B cell (primary cell): ENCODE measurements around the gene PCIF1. TPM values are rescaled to one million over a fixed set of nuclear protein-coding genes. Genes with fewer than 3 reads are reported as not detected.
"Not testable (repeated sequence)": the region's sequence is repeated elsewhere in the genome, so short reads cannot be mapped to it uniquely, and the experiment has no call there.

Source experiments
- ATAC-seq: fragments of 200-7000 bp; cut with Tn5 transposase; one replicate; pipeline ENCODE4 v1.10.0; 2021; ENCODE audit warnings: low read depth, mild to moderate bottlenecking, moderate number of reproducible peaks, moderate library complexity
- CTCF ChIA-PET: fragments of 350-600 bp; sonication (Branson Sonifier 250); formaldehyde crosslinking; loops from one replicate; lab custom pipeline; 2021; ENCODE audit warnings: antibody characterized with exemption, inconsistent platforms; lab: Charles Lee
- POLR2A ChIA-PET: fragments of 350-600 bp; sonication (Branson Sonifier 250); formaldehyde crosslinking; loops from one replicate; lab custom pipeline; 2021; ENCODE audit warnings: antibody characterized with exemption; lab: Charles Lee
- DNase-seq: peaks from one replicate; pipeline ENCODE4 v3.0.0; 2013
- H2AFZ ChIP-seq: 2 replicates; pipeline ENCODE4 v1.6.1; 2012; ENCODE audit warnings: mild to moderate bottlenecking, low read depth, low read length; ENCODE audit not compliant: insufficient read depth, poor library complexity, severe bottlenecking
- H3K27ac ChIP-seq, 2 donors: 1 replicate in 1 of 2; 2 replicates in 1 of 2; pipeline ENCODE4 v1.5.1; 2012 to 2013; ENCODE audit warnings: low read length in 2 of 2, mild to moderate bottlenecking in 2 of 2, moderate library complexity in 1 of 2
- H3K27me3 ChIP-seq, 4 experiments: fragments of 200-600 bp in 1 of 4; sonication (generic) in 1 of 4; replicated peaks in 1 of 4; 1 replicate in 2 of 4; 2 replicates in 2 of 4; pipeline versions ENCODE4 v1.6.1 to v1.7.0; 2013 to 2016; ENCODE audit warnings: low read length in 3 of 4, mild to moderate bottlenecking in 2 of 4, mixed read lengths in 1 of 4, moderate library complexity in 1 of 4; ENCODE audit not compliant: insufficient read depth in 4 of 4, control insufficient read depth in 3 of 4; ENCODE audit errors: control extremely low read depth in 1 of 4
- H3K36me3 ChIP-seq, 2 experiments: replicated peaks in 1 of 2; 1 replicate in 1 of 2; 2 replicates in 1 of 2; pipeline versions ENCODE4 v1.6.1 to v1.7.1; 2013; ENCODE audit warnings: low read length in 1 of 2; ENCODE audit not compliant: insufficient read depth in 2 of 2, control insufficient read depth in 1 of 2; ENCODE audit errors: control extremely low read depth in 1 of 2, extremely low read depth in 1 of 2
- H3K4me1 ChIP-seq, 2 donors: fragments of 200-600 bp in 1 of 2; sonication (generic) in 1 of 2; 1 replicate in 1 of 2; 2 replicates in 1 of 2; pipeline versions ENCODE4 v1.5.1 to v1.6.1; 2013 to 2017; ENCODE audit warnings: low read length in 2 of 2; ENCODE audit not compliant: control insufficient read depth in 2 of 2, insufficient read depth in 2 of 2
- H3K4me2 ChIP-seq: replicated peaks from 2 replicates; pipeline ENCODE3; 2012; ENCODE audit warnings: mild to moderate bottlenecking, low read depth, low read length; ENCODE audit not compliant: poor library complexity, severe bottlenecking
- H3K4me3 ChIP-seq, 5 experiments: fragments of 200-600 bp in 1 of 5; sonication (generic) in 1 of 5; 1 replicate in 3 of 5; 2 replicates in 2 of 5; pipeline versions ENCODE4 v1.5.1 to v1.7.0; 2011 to 2016; ENCODE audit warnings: low read length in 4 of 5, mild to moderate bottlenecking in 4 of 5, low read depth in 2 of 5, control low read depth in 1 of 5, moderate library complexity in 1 of 5; ENCODE audit not compliant: insufficient read depth in 1 of 5; ENCODE audit errors: control extremely low read depth in 1 of 5, extremely low read depth in 1 of 5
- H3K79me2 ChIP-seq: fragments of 200-600 bp; sonication (generic); one replicate; pipeline ENCODE4 v1.6.0; 2016; ENCODE audit warnings: low read length; ENCODE audit not compliant: control insufficient read depth, insufficient read depth
- H3K9ac ChIP-seq: fragments of 200-600 bp; sonication (generic); 2 replicates; pipeline ENCODE4 v1.6.1; 2017; ENCODE audit warnings: mild to moderate bottlenecking, low read length, moderate library complexity
- H3K9me3 ChIP-seq, 3 donors: one replicate each; pipeline versions ENCODE4 v1.6.1 to v1.7.1; 2013; ENCODE audit warnings: low read length in 2 of 3; ENCODE audit not compliant: control insufficient read depth in 2 of 3, insufficient read depth in 1 of 3; ENCODE audit errors: control extremely low read depth in 1 of 3
- H4K20me1 ChIP-seq: 2 replicates; pipeline ENCODE4 v1.6.0; 2012; ENCODE audit warnings: mild to moderate bottlenecking, low read length; ENCODE audit not compliant: insufficient read depth, control insufficient read depth, poor library complexity, severe bottlenecking
- H3K27ac Mint-ChIP-seq: one replicate; pipeline ENCODE4 v1.8.0; 2021; ENCODE audit warnings: mixed read lengths
- H3K27me3 Mint-ChIP-seq: one replicate; pipeline ENCODE4 v1.8.0; 2021; ENCODE audit warnings: mixed read lengths
- H3K4me1 Mint-ChIP-seq: one replicate; pipeline ENCODE4 v1.8.0; 2021; ENCODE audit warnings: mixed read lengths
- H3K4me3 Mint-ChIP-seq: one replicate; pipeline ENCODE4 v1.8.0; 2021; ENCODE audit warnings: mixed read lengths
- H3K9me3 Mint-ChIP-seq: one replicate; pipeline ENCODE4 v1.8.0; 2022; ENCODE audit warnings: mixed read lengths; ENCODE audit not compliant: insufficient read depth
- EZH2 ChIP-seq: IDR thresholded peaks from 2 replicates; pipeline ENCODE4 v1.6.1; 2012; ENCODE audit warnings: borderline replicate concordance, low read depth, mild to moderate bottlenecking, moderate library complexity, low read length; ENCODE audit not compliant: insufficient read depth, poor library complexity, severe bottlenecking
- WGBS: methylation state at CpG from one replicate; pipeline ENCODE4 v1.1.5; 2013; ENCODE audit warnings: missing lambda C conversion rate; ENCODE audit not compliant: insufficient coverage; 5-methylcytosine and 5-hydroxymethylcytosine counted together
- intact Hi-C: fragments of 100-400 bp; cut with micrococcal nuclease; formaldehyde crosslinking; loops from one replicate; pipeline ENCODE4 v1.10.0; 2022
- polyA plus RNA-seq: library from polyadenylated mRNA; depleted of rRNA; stranded (reverse); fragments of >200 nt; gene quantifications from 2 replicates; pipeline ENCODE4 v1.2.3, GENCODE V29; 2012
- total RNA-seq, 2 donors: library from RNA; stranded (reverse); fragments of 120-200 nt in 1 of 2; gene quantifications; 1 replicate in 1 of 2; 2 replicates in 1 of 2; pipeline versions ENCODE4 v1.2.3 to v1.2.4, GENCODE V29; 2013 to 2022
- TF ChIP-seq, protein P1 (sequence below): fragments of 200-600 bp; IDR thresholded peaks from one replicate; pipeline ENCODE4 v1.8.0; 2022; ENCODE audit warnings: antibody characterized with exemption, mild to moderate bottlenecking

Gene PCIF1
- total and polyA plus RNA-seq, 2 donors (not counting 1 experiment from before 2014, with no cell fraction given): 74.2 to 79.2 TPM

DNA sequence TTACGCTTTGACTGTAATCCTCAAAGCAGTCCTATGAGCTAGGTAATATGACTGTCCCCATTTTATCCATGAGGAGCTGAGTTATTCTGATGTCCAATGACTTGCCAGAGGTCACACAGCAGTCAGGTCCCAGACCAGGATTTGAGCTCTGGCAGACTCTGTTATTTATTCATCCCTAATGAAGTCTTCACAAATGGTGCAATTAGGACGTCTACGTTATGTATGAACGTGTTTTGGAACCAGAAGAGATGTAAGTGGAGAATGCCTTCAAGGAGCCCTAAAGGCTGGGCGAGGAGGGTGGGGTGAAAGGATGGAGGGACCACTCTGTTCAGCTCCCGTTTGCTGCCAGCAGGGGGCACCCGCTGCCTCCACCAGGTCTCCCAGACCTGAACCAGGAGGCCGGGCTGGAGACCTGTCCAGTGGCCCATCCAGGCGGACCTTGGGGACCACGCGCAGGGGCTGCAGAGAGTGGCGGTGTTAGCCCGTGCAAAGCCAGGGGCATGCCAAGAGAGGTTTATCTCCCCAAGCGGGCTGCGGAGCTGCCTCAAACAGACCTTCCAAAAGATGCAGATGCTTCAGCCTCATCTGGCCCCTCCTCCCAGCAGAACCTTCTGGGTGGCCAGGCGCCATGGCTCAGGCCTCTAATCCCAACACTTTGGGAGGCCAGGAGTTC lies 52.8 kb downstream of the PCIF1 start:
- Histone ChIP-seq H3K79me2 (no peaks in the 10 kb centered on the region), H3K9ac (no peak overlapping the region), H3K9me3 (peaks cover 0 to 6% (median 0%) of the 10 kb centered on the region in 3 donors), H3K27ac (no peak overlapping the region), H3K36me3 (no peaks in the 10 kb centered on the region), H3K4me3 (no peak overlapping the region), H4K20me1 (no peaks in the 10 kb centered on the region), H3K4me2 (no peak overlapping the region), H3K4me1 (peaks cover 4 to 12% of the 10 kb centered on the region in 2 donors), H2AFZ (no peak overlapping the region), H3K27me3 (peaks cover 0 to 27% (median 10%) of the 10 kb centered on the region in 4 experiments)
- ATAC-seq (peak; percentile 98), DNase-seq (peak; percentile 82)
- ChIA-PET POLR2A (interaction anchor here (1.4 kb wide), 1 partner anchor 13 kb away, joined by 4 read pairs; no protein-coding TSS in a partner anchor), CTCF (interaction anchor here (0.6 to 6.9 kb wide), 26 partner anchors 8 to 528 kb away, joined by 3 to 84 read pairs (median 4); partner anchors contain the start of gene ZNF335)
- H3K27ac Mint-ChIP-seq: no peak overlapping the region
- WGBS: 6% methylated on average over 15 of the region's 16 CpGs
- H3K27me3 Mint-ChIP-seq: peaks cover 20% of the 10 kb centered on the region
- no peak for TF ChIP-seq EZH2
- TF ChIP-seq, protein P1, sequence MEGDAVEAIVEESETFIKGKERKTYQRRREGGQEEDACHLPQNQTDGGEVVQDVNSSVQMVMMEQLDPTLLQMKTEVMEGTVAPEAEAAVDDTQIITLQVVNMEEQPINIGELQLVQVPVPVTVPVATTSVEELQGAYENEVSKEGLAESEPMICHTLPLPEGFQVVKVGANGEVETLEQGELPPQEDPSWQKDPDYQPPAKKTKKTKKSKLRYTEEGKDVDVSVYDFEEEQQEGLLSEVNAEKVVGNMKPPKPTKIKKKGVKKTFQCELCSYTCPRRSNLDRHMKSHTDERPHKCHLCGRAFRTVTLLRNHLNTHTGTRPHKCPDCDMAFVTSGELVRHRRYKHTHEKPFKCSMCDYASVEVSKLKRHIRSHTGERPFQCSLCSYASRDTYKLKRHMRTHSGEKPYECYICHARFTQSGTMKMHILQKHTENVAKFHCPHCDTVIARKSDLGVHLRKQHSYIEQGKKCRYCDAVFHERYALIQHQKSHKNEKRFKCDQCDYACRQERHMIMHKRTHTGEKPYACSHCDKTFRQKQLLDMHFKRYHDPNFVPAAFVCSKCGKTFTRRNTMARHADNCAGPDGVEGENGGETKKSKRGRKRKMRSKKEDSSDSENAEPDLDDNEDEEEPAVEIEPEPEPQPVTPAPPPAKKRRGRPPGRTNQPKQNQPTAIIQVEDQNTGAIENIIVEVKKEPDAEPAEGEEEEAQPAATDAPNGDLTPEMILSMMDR: peak; percentile 93
- no peaks in the 10 kb centered on the region for H3K9me3 Mint-ChIP-seq
- H3K4me1 Mint-ChIP-seq: peaks cover 6% of the 10 kb centered on the region
- intact Hi-C loops: loop anchor here (1.0 kb wide), 2 partner anchors 27 to 187 kb away; no protein-coding TSS in a partner anchor
- H3K4me3 Mint-ChIP-seq: no peak overlapping the region

DNA sequence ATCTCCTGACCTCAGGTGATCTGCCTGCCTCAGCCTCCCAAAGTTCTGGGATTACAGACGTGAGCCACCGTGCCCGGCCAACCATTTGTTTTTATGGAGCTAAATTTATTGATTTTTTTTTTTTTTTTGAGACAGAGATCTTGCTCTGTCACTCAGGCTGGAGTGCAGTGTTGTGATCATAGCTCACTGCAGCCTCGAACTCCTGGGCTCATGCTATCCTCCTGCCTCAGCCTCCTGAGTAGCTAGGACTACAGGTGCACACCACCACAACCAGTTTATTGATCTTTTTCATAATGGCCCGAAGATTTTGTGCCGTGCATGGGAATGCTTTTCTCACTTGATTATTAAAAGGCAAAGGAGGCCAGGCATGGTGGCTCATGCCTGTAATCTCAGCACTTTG lies 54.3 kb downstream of the PCIF1 start:
- DNase-seq, H4K20me1 ChIP-seq, H2AFZ ChIP-seq, POLR2A ChIA-PET, H3K36me3 ChIP-seq, H3K27ac ChIP-seq, H3K4me1 Mint-ChIP-seq, H3K9me3 Mint-ChIP-seq, H3K9ac ChIP-seq, H3K79me2 ChIP-seq, H3K9me3 ChIP-seq, ATAC-seq, intact Hi-C loops, H3K27ac Mint-ChIP-seq, H3K4me3 ChIP-seq, H3K4me2 ChIP-seq, H3K4me3 Mint-ChIP-seq: not testable (repeated sequence)
- peaks cover 0 to 24% (median 8%) of the 10 kb centered on the region in 4 experiments for H3K27me3 ChIP-seq
- H3K4me1 ChIP-seq: peaks cover 7 to 14% of the 10 kb centered on the region in 2 donors
- H3K27me3 Mint-ChIP-seq: peaks cover 13% of the 10 kb centered on the region
- WGBS: 90% methylated on average over 3 of the region's 6 CpGs
- CTCF ChIA-PET: interaction anchor here (0.7 to 6.9 kb wide), 7 partner anchors 9 to 174 kb away, joined by 3 to 84 read pairs (median 6); partner anchors contain the start of gene ZNF335
